Immature natural killer cell (primary cell): ENCODE data around the gene TRIM74. TPM values are rescaled to one million over a fixed set of nuclear protein-coding genes. Genes with fewer than 3 reads are reported as not detected.
"Not testable (repeated sequence)": the region's sequence is repeated elsewhere in the genome, so short reads cannot be mapped to it uniquely, and the experiment has no call there.

Experiments used
- DNase-seq, 3 donors: peaks; one replicate each; pipeline ENCODE4 v3.0.0; 2022; ENCODE audit warnings: mixed read lengths in 1 of 3
- H3K27ac Mint-ChIP-seq, 6 donors: one replicate each; pipeline ENCODE4 v1.8.0; 2020; ENCODE audit warnings: mixed read lengths in 6 of 6, mild to moderate bottlenecking in 5 of 6, inconsistent platforms in 4 of 6, moderate library complexity in 3 of 6
- H3K27me3 Mint-ChIP-seq, 3 donors: one replicate each; pipeline ENCODE4 v1.8.0; 2020 to 2021; ENCODE audit warnings: low read depth in 3 of 3, mild to moderate bottlenecking in 3 of 3, mixed read lengths in 3 of 3, moderate library complexity in 3 of 3, inconsistent platforms in 1 of 3
- H3K36me3 Mint-ChIP-seq, 3 donors: one replicate each; pipeline ENCODE4 v1.8.0; 2020; ENCODE audit warnings: mixed read lengths in 3 of 3, inconsistent platforms in 2 of 3, mild to moderate bottlenecking in 2 of 3
- H3K4me1 Mint-ChIP-seq, 2 donors: one replicate each; pipeline ENCODE4 v1.8.0; 2020; ENCODE audit warnings: inconsistent platforms in 2 of 2, mild to moderate bottlenecking in 2 of 2, mixed read lengths in 2 of 2, moderate library complexity in 1 of 2
- H3K4me3 Mint-ChIP-seq, 5 donors: one replicate each; pipeline ENCODE4 v1.8.0; 2020; ENCODE audit warnings: mild to moderate bottlenecking in 5 of 5, mixed read lengths in 5 of 5, inconsistent platforms in 3 of 5, moderate library complexity in 3 of 5
- H3K9me3 Mint-ChIP-seq, 6 donors: one replicate each; pipeline ENCODE4 v1.8.0; 2020; ENCODE audit warnings: mild to moderate bottlenecking in 6 of 6, mixed read lengths in 6 of 6, inconsistent platforms in 4 of 6, moderate library complexity in 3 of 6
- polyA plus RNA-seq, 3 donors: library from polyadenylated mRNA; unstranded; fragments of 300-500 nt; fragmentation: Illumina TruSeq; gene quantifications; one replicate each; pipeline ENCODE4 v1.2.3, GENCODE V29; 2021

The TRIM74 gene
- not detected for polyA plus RNA-seq

GRCh38 chr7:72968980-72969516 is at the start of gene TRIM74:
Gene TRIM74 (minus strand): TSS chr7:72969466. CDS start chr7:72966157, 3,309 bp downstream.
- H3K4me3 Mint-ChIP-seq, DNase-seq, H3K36me3 Mint-ChIP-seq, H3K9me3 Mint-ChIP-seq, H3K27me3 Mint-ChIP-seq, H3K27ac Mint-ChIP-seq, H3K4me1 Mint-ChIP-seq: not testable (repeated sequence)

DNA sequence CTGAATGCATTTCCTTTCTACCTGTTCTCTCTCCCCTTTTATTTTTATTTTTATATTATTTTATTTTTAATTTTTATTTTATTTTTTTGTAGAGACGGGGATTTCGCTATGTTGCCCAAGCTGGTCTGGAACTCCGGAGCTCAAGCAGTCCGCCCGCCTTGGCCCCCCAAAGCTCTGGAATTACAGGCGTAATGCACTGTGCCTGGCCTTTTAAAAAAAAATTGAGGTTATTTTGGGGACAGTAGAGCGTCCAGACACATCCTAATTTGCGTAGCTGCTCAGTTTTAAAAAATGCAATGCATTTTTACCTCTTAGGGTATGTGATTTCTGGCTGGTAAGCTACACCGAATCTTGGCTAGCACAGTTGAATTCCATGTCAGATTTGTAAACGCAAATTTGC is 37.2 kb upstream of the TRIM74 start:
- not testable (repeated sequence) for H3K4me3 Mint-ChIP-seq
- H3K4me1 Mint-ChIP-seq, result peaks cover 3 to 11% of the 10 kb centered on the region in 2 donors

GRCh38 chr7:73005693-73006447 is 36.6 kb upstream of the TRIM74 start:
- Mint-ChIP-seq H3K4me1 (peaks cover 3 to 11% of the 10 kb centered on the region in 2 donors), H3K27ac (peak overlapping the region; percentile 95 to 98 (median 98)), H3K4me3 (peak overlapping the region; percentile 90 to 96 (median 95))
- H3K27me3 Mint-ChIP-seq, H3K36me3 Mint-ChIP-seq, H3K9me3 Mint-ChIP-seq: not testable (repeated sequence)
- DNase-seq, result peak; percentile 96 to 99 (median 98)

More for the DNA sequence above, 37.2 kb upstream of the TRIM74 start:
- not testable (repeated sequence) for H3K27ac Mint-ChIP-seq, DNase-seq, H3K27me3 Mint-ChIP-seq, H3K36me3 Mint-ChIP-seq, H3K9me3 Mint-ChIP-seq

GRCh38 chr7:73005356-73005692 is 36.1 kb upstream of the TRIM74 start:
- not testable (repeated sequence) for H3K36me3 Mint-ChIP-seq, H3K9me3 Mint-ChIP-seq, DNase-seq, H3K27me3 Mint-ChIP-seq
- Mint-ChIP-seq H3K4me1 (peaks cover 3 to 11% of the 10 kb centered on the region in 2 donors), H3K4me3 (peak overlapping the region; percentile 90 to 96 (median 95)), H3K27ac (peak overlapping the region; percentile 95 to 98 (median 98))

DNA sequence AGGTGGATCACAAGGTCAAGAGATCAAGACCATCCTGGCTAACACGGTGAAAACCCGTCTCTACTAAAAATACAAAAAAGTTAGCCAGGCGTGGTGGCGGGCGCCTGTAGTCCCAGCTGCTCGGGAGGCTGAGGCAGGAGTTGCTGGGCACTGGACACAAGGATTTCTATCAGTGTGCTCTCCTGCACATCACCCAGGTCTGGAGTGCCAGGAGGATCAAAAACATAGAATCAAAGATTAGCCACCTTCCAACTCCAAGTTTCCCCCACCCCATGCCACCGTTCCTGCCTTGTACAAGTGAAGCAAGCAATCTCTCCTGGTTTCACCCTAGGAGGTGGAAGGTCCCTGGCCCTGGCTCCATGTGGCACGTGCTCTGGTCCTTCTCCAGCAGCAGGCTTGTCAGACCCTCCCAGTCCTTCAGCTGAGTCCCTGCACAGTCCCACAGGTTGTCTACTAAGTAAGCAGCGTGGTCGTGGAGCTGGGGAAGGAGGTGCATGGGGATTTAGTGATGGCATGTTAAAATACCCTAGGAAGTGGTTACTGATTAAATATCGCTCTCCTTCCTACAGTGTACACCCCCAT is 28.7 kb upstream of the TRIM74 start:
- not testable (repeated sequence) for H3K4me1 Mint-ChIP-seq, H3K36me3 Mint-ChIP-seq, H3K27ac Mint-ChIP-seq, H3K9me3 Mint-ChIP-seq, DNase-seq, H3K4me3 Mint-ChIP-seq, H3K27me3 Mint-ChIP-seq

DNA sequence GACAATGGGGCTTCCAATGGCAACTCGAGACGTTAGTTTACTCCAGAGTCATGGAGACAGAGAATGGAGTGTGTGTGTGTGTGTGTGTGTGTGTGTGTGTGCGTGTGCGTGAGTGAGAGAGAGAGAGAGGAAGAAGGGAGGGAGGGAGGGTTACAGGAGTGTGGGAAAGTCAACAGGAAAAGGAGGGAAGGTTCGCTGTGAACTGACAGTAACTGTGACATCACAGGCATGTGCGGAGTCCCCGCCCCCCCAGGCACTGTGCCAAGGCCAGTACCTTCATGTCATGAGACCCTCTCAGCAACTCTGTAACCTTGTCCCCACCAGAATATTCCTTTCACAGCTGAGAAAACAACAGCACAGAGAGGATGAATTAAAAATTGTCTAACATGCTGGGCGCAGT is 28.2 kb upstream of the TRIM74 start:
- not testable (repeated sequence) for H3K36me3 Mint-ChIP-seq, H3K9me3 Mint-ChIP-seq, H3K27me3 Mint-ChIP-seq, DNase-seq, H3K4me1 Mint-ChIP-seq, H3K4me3 Mint-ChIP-seq
- H3K27ac Mint-ChIP-seq, result peak overlapping the region in 1 of 6 donors; percentile 61

DNA sequence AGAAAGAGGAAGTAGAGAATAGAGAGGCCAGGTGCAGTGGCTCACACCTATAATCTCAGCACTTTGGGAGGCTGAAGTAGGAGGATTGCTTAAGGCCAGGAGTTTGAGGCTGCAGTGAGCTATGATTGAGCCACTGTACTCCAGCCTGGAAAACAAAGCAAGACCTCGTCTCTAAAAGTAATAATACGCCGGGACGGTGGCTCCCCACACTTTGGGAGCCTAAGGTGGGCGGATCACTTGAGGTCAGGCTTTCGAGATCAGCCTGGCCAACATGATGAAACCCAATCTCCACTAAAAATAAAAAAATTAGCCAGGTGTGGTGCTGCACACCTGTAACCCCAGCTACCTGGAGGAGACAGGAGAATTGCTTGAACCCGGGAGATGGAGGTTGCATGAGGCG is 26.2 kb upstream of the TRIM74 start:
- H3K27ac Mint-ChIP-seq, H3K4me3 Mint-ChIP-seq, H3K4me1 Mint-ChIP-seq, H3K27me3 Mint-ChIP-seq, DNase-seq, H3K9me3 Mint-ChIP-seq, H3K36me3 Mint-ChIP-seq: not testable (repeated sequence)

DNA sequence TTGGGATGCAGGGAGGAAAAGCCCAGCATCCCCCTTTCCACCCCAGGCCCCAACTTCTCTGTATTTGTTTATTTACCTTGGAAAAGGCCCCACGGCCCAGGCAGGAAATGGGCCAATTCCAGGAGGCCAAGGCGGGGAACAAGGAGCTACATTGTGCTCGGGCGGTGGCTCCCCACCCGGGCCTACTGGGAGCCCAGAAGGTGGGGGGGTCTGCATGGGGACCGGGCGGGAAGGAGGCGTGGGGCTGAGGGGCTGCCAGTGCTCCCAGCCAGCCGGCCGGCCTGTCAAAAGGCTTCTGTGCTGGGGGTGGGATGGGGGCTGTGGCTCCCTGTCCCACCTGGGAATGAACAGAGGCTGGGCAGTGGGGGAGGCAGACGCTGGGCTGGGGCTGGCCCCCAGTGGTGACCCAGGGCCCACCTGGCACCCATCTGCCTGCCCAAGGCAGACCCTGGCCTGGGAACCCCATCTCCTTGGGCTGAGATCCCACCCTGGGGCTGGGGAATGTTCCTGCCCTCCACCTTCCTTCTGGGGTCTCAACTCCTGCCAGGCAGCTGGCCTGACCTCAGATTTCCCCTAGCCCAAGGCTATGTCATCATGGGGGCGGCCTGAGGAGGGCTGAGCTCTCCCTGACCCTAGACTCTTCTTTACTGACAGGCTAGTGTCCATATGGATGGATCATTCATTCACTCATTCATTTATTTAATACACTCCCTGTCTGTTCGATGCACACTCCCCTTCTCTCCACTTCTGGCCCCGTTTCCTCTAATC is 21.1 kb upstream of the TRIM74 start:
- H3K36me3 Mint-ChIP-seq, H3K27ac Mint-ChIP-seq, H3K9me3 Mint-ChIP-seq, H3K4me1 Mint-ChIP-seq, H3K27me3 Mint-ChIP-seq, DNase-seq, H3K4me3 Mint-ChIP-seq: not testable (repeated sequence)

DNA sequence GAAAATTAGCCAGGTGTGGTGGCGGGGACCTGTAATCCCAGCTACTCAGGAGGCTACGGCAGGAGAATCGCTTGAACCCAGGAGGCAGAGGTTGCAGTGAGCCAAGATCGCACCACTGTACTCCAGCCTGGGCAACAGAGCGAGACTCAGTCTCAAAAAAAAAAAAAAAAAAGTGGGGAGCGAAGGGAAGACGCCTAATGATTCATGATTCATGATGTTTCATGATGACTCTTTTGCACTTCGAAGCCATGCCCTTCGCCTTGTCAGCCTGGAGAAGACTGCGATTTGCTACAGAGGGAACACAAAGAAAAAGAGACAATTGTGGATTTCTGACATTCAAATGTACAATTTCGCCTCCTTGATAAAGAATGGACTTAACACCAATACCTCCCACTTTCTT is 12.8 kb upstream of the TRIM74 start:
- H3K9me3 Mint-ChIP-seq, H3K4me1 Mint-ChIP-seq, H3K4me3 Mint-ChIP-seq, H3K27me3 Mint-ChIP-seq, H3K27ac Mint-ChIP-seq, H3K36me3 Mint-ChIP-seq, DNase-seq: not testable (repeated sequence)

- H3K36me3 Mint-ChIP-seq, H3K4me3 Mint-ChIP-seq, H3K27ac Mint-ChIP-seq, DNase-seq, H3K27me3 Mint-ChIP-seq, H3K4me1 Mint-ChIP-seq, H3K9me3 Mint-ChIP-seq: not testable (repeated sequence)
Observed at GRCh38 chr7:72980382-72980781, 11.1 kb upstream of the TRIM74 start.

- H3K27ac Mint-ChIP-seq, H3K27me3 Mint-ChIP-seq, H3K4me1 Mint-ChIP-seq, DNase-seq, H3K36me3 Mint-ChIP-seq, H3K9me3 Mint-ChIP-seq, H3K4me3 Mint-ChIP-seq: not testable (repeated sequence)
Observed at GRCh38 chr7:72976434-72976833, 7.2 kb upstream of the TRIM74 start.

GRCh38 chr7:72975656-72976286 is 6.5 kb upstream of the TRIM74 start:
- H3K27me3 Mint-ChIP-seq, DNase-seq, H3K36me3 Mint-ChIP-seq, H3K4me1 Mint-ChIP-seq, H3K9me3 Mint-ChIP-seq, H3K27ac Mint-ChIP-seq, H3K4me3 Mint-ChIP-seq: not testable (repeated sequence)

- H3K36me3 Mint-ChIP-seq, H3K4me3 Mint-ChIP-seq, H3K4me1 Mint-ChIP-seq, H3K9me3 Mint-ChIP-seq, H3K27me3 Mint-ChIP-seq, H3K27ac Mint-ChIP-seq, DNase-seq: not testable (repeated sequence)
Observed at GRCh38 chr7:72974781-72975180, 5.5 kb upstream of the TRIM74 start.

GRCh38 chr7:72971505-72971904 is 2.2 kb upstream of the TRIM74 start:
- not testable (repeated sequence) for H3K27ac Mint-ChIP-seq, DNase-seq, H3K27me3 Mint-ChIP-seq, H3K4me1 Mint-ChIP-seq, H3K4me3 Mint-ChIP-seq, H3K9me3 Mint-ChIP-seq, H3K36me3 Mint-ChIP-seq
